HG03469 (cell line): Measurements from ENCODE around the gene GHDC.
"Not testable (repeated sequence)": the region's sequence is repeated elsewhere in the genome, so short reads cannot be mapped to it uniquely, and the experiment has no call there.

Experiments used
- ATAC-seq: cut with Tn5 transposase; IDR thresholded peaks from one replicate; pipeline ENCODE4 v1.9.1; 2021; ENCODE audit warnings: mild to moderate bottlenecking, moderate library complexity, moderate number of reproducible peaks; ENCODE audit not compliant: unreplicated experiment

Gene GHDC

GRCh38 chr17:42193969-42194899 lies at the start of gene GHDC:
Gene GHDC (minus strand): TSS chr17:42194494. CDS start chr17:42193581, 913 bp downstream.
- no peak for ATAC-seq

- ATAC-seq = no peak
Observed at GRCh38 chr17:42243493-42243982, 49.2 kb upstream of the GHDC start.

- no peak for ATAC-seq
Observed at GRCh38 chr17:42241871-42242270, 47.6 kb upstream of the GHDC start.

GRCh38 chr17:42240863-42241262 lies 46.6 kb upstream of the GHDC start:
- not testable (repeated sequence) for ATAC-seq

- no peak for ATAC-seq
Observed at GRCh38 chr17:42240201-42240600, 45.9 kb upstream of the GHDC start.

- ATAC-seq = not testable (repeated sequence)
Observed at GRCh38 chr17:42239576-42239975, 45.3 kb upstream of the GHDC start.

GRCh38 chr17:42236760-42237159 lies 42.5 kb upstream of the GHDC start:
- no peak for ATAC-seq

GRCh38 chr17:42233994-42234393 lies 39.7 kb upstream of the GHDC start:
- ATAC-seq = no peak

GRCh38 chr17:42233156-42233555 lies 38.9 kb upstream of the GHDC start:
- ATAC-seq = no peak

GRCh38 chr17:42230225-42230624 lies 35.9 kb upstream of the GHDC start:
- no peak for ATAC-seq

GRCh38 chr17:42227849-42228700 lies 33.8 kb upstream of the GHDC start:
- no peak for ATAC-seq

GRCh38 chr17:42225646-42226045 lies 31.4 kb upstream of the GHDC start:
- ATAC-seq = no peak

GRCh38 chr17:42224651-42225050 lies 30.4 kb upstream of the GHDC start:
- ATAC-seq = no peak

GRCh38 chr17:42221886-42222745 lies 27.8 kb upstream of the GHDC start:
- no peak for ATAC-seq

GRCh38 chr17:42219280-42219679 lies 25.0 kb upstream of the GHDC start:
- ATAC-seq = not testable (repeated sequence)

- ATAC-seq = no peak
Observed at GRCh38 chr17:42214156-42214555, 19.9 kb upstream of the GHDC start.

- ATAC-seq = no peak
Observed at GRCh38 chr17:42212382-42212781, 18.1 kb upstream of the GHDC start.

GRCh38 chr17:42211921-42212341 lies 17.6 kb upstream of the GHDC start:
- ATAC-seq = not testable (repeated sequence)

- no peak for ATAC-seq
Observed at GRCh38 chr17:42210046-42210445, 15.8 kb upstream of the GHDC start.

- ATAC-seq = not testable (repeated sequence)
Observed at GRCh38 chr17:42206153-42206612, 11.9 kb upstream of the GHDC start.
